ENCODE measurements around the gene TRMT11. TPM values are rescaled to one million over a fixed set of nuclear protein-coding genes. Genes with fewer than 3 reads are reported as not detected.

TRMT11 gene
- total and polyA plus RNA-seq, 2 of the 8 experiments (the other 6 are each of a cell fraction or from before 2014, with no cell fraction given), result 19.7 to 32.4 TPM

DNA sequence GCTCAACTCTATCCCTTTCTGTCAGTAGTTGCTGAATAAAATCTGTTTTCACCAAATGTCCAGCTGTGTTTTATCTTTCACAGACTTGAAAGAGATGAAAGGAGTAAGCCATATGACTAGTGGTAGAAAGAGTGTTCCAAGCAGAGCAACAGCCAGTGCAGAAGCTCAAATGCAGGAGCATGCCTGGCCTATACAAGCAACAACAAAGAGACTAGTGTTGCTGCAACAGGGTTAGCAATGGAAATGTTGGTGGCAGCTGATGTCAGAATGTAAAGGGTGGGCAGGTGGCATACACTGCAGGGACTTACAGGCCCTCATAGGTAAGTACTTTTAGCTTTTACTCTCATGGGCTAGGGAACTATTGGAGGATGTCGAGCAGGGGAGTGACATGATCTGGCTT, 35.0 kb upstream of the TRMT11 start (continued):
- TF ChIP-seq, protein P1, sequence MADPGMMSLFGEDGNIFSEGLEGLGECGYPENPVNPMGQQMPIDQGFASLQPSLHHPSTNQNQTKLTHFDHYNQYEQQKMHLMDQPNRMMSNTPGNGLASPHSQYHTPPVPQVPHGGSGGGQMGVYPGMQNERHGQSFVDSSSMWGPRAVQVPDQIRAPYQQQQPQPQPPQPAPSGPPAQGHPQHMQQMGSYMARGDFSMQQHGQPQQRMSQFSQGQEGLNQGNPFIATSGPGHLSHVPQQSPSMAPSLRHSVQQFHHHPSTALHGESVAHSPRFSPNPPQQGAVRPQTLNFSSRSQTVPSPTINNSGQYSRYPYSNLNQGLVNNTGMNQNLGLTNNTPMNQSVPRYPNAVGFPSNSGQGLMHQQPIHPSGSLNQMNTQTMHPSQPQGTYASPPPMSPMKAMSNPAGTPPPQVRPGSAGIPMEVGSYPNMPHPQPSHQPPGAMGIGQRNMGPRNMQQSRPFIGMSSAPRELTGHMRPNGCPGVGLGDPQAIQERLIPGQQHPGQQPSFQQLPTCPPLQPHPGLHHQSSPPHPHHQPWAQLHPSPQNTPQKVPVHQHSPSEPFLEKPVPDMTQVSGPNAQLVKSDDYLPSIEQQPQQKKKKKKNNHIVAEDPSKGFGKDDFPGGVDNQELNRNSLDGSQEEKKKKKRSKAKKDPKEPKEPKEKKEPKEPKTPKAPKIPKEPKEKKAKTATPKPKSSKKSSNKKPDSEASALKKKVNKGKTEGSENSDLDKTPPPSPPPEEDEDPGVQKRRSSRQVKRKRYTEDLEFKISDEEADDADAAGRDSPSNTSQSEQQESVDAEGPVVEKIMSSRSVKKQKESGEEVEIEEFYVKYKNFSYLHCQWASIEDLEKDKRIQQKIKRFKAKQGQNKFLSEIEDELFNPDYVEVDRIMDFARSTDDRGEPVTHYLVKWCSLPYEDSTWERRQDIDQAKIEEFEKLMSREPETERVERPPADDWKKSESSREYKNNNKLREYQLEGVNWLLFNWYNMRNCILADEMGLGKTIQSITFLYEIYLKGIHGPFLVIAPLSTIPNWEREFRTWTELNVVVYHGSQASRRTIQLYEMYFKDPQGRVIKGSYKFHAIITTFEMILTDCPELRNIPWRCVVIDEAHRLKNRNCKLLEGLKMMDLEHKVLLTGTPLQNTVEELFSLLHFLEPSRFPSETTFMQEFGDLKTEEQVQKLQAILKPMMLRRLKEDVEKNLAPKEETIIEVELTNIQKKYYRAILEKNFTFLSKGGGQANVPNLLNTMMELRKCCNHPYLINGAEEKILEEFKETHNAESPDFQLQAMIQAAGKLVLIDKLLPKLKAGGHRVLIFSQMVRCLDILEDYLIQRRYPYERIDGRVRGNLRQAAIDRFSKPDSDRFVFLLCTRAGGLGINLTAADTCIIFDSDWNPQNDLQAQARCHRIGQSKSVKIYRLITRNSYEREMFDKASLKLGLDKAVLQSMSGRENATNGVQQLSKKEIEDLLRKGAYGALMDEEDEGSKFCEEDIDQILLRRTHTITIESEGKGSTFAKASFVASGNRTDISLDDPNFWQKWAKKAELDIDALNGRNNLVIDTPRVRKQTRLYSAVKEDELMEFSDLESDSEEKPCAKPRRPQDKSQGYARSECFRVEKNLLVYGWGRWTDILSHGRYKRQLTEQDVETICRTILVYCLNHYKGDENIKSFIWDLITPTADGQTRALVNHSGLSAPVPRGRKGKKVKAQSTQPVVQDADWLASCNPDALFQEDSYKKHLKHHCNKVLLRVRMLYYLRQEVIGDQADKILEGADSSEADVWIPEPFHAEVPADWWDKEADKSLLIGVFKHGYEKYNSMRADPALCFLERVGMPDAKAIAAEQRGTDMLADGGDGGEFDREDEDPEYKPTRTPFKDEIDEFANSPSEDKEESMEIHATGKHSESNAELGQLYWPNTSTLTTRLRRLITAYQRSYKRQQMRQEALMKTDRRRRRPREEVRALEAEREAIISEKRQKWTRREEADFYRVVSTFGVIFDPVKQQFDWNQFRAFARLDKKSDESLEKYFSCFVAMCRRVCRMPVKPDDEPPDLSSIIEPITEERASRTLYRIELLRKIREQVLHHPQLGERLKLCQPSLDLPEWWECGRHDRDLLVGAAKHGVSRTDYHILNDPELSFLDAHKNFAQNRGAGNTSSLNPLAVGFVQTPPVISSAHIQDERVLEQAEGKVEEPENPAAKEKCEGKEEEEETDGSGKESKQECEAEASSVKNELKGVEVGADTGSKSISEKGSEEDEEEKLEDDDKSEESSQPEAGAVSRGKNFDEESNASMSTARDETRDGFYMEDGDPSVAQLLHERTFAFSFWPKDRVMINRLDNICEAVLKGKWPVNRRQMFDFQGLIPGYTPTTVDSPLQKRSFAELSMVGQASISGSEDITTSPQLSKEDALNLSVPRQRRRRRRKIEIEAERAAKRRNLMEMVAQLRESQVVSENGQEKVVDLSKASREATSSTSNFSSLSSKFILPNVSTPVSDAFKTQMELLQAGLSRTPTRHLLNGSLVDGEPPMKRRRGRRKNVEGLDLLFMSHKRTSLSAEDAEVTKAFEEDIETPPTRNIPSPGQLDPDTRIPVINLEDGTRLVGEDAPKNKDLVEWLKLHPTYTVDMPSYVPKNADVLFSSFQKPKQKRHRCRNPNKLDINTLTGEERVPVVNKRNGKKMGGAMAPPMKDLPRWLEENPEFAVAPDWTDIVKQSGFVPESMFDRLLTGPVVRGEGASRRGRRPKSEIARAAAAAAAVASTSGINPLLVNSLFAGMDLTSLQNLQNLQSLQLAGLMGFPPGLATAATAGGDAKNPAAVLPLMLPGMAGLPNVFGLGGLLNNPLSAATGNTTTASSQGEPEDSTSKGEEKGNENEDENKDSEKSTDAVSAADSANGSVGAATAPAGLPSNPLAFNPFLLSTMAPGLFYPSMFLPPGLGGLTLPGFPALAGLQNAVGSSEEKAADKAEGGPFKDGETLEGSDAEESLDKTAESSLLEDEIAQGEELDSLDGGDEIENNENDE (IDR thresholded peaks at IDR 0.05; ENCODE audit: insufficient replicate concordance, low read length), result no peak
- no peak for TF ChIP-seq RFX5 (IDR thresholded peaks at IDR 0.05; ENCODE audit: borderline replicate concordance, low read depth, low read length)
- TF ChIP-seq EP300 (IDR thresholded peaks at IDR 0.05; ENCODE audit: borderline replicate concordance in 1 of 2, low read depth in 2 of 2, low read length in 2 of 2), result no peak
- TF ChIP-seq HDAC6 (IDR thresholded peaks at IDR 0.05; ENCODE audit: low read depth, low read length), result no peak
- no peak for TF ChIP-seq TEAD4 (IDR thresholded peaks at IDR 0.05; ENCODE audit: low read depth, low read length)
- TF ChIP-seq JUND (IDR thresholded peaks at IDR 0.05; ENCODE audit: low read length), result no peak
- TF ChIP-seq, protein P2, sequence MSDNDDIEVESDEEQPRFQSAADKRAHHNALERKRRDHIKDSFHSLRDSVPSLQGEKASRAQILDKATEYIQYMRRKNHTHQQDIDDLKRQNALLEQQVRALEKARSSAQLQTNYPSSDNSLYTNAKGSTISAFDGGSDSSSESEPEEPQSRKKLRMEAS (IDR thresholded peaks at IDR 0.05), result no peak
